Activated CD4-positive, alpha-beta T cell treated with anti-CD3 and anti-CD28 coated beads for 36 hours (primary cell): ENCODE measurements around the gene C1QB. TPM values are rescaled to one million over a fixed set of nuclear protein-coding genes. Genes with fewer than 3 reads are reported as not detected.
"Not testable (repeated sequence)": the region's sequence is repeated elsewhere in the genome, so short reads cannot be mapped to it uniquely, and the experiment has no call there.

Experiments used
- ATAC-seq: fragments of 200-7000 bp; cut with Tn5 transposase; one replicate; pipeline ENCODE4 v1.10.0; 2021; ENCODE audit warnings: mild to moderate bottlenecking, moderate library complexity
- CTCF ChIA-PET: fragments of 350-600 bp; sonication (Branson Sonifier 250); formaldehyde crosslinking; loops from one replicate; lab custom pipeline; 2021; ENCODE audit warnings: antibody characterized with exemption; lab: Charles Lee
- POLR2A ChIA-PET: fragments of 350-600 bp; sonication (Branson Sonifier 250); formaldehyde crosslinking; loops from one replicate; lab custom pipeline; 2021; ENCODE audit warnings: antibody characterized with exemption, inconsistent platforms; lab: Charles Lee
- DNase-seq: peaks from one replicate; pipeline ENCODE4 v3.0.0-alpha.2; 2020
- H3K27ac Mint-ChIP-seq: one replicate; pipeline ENCODE4 v1.8.0; 2021; ENCODE audit warnings: mixed read lengths
- H3K27me3 Mint-ChIP-seq: one replicate; pipeline ENCODE4 v1.8.0; 2021; ENCODE audit warnings: mixed read lengths
- H3K36me3 Mint-ChIP-seq: one replicate; pipeline ENCODE4 v1.8.0; 2021; ENCODE audit warnings: low read depth, mixed read lengths
- H3K4me1 Mint-ChIP-seq: one replicate; pipeline ENCODE4 v1.8.0; 2021; ENCODE audit warnings: mixed read lengths
- H3K4me3 Mint-ChIP-seq: one replicate; pipeline ENCODE4 v1.8.0; 2021; ENCODE audit warnings: mild to moderate bottlenecking, moderate library complexity, mixed read lengths
- H3K9me3 Mint-ChIP-seq: one replicate; pipeline ENCODE4 v1.8.0; 2021; ENCODE audit warnings: low read depth, mixed read lengths
- intact Hi-C, 2 experiments: fragments of 100-400 bp; cut with DNase I in 1 of 2; cut with micrococcal nuclease in 1 of 2; formaldehyde crosslinking; loops; one replicate each; pipeline versions ENCODE4 v1.14.2 to v1.15.1; 2022 to 2024; cut with DNase I, micrococcal nuclease
- total RNA-seq, 2 experiments: library from RNA; stranded (reverse); gene quantifications; one replicate each; pipeline ENCODE4 v1.2.3, GENCODE V29; 2021

Gene C1QB
- total RNA-seq, 2 experiments from 2014 or later: not detected

GRCh38 chr1:22651941-22652856 lies 837 bp upstream of the C1QB start:
- Mint-ChIP-seq H3K9me3 (no peaks in the 10 kb centered on the region), H3K27me3 (peaks cover 9% of the 10 kb centered on the region), H3K4me3 (no peak overlapping the region), H3K36me3 (no peaks in the 10 kb centered on the region), H3K27ac (no peak overlapping the region), H3K4me1 (no peaks in the 10 kb centered on the region)
- DNase-seq (no peak), ATAC-seq (no peak)
- ChIA-PET POLR2A (interaction anchor here (0.6 kb wide), 1 partner anchor 633 kb away, joined by 3 read pairs; no protein-coding TSS in a partner anchor), CTCF (interaction anchor here (0.8 kb wide), 1 partner anchor 273 kb away, joined by 3 read pairs; no protein-coding TSS in a partner anchor)
- intact Hi-C loops: no loop called here

- intact Hi-C loops: no loop called here
- ATAC-seq (no peak), DNase-seq (no peak)
- Mint-ChIP-seq H3K4me3 (no peak overlapping the region), H3K4me1 (no peaks in the 10 kb centered on the region), H3K27me3 (peaks cover 17% of the 10 kb centered on the region), H3K9me3 (no peaks in the 10 kb centered on the region), H3K36me3 (no peaks in the 10 kb centered on the region), H3K27ac (no peak overlapping the region)
- CTCF ChIA-PET: interaction anchor here (0.8 kb wide), 1 partner anchor 151 kb away, joined by 3 read pairs; no protein-coding TSS in a partner anchor
- POLR2A ChIA-PET: interaction anchor here (0.6 kb wide), 1 partner anchor 220 kb away, joined by 7 read pairs; no protein-coding TSS in a partner anchor
Observed at GRCh38 chr1:22654692-22655091, 1.7 kb downstream of the C1QB start.

- POLR2A ChIA-PET: no interaction called here
- Mint-ChIP-seq H3K27me3 (peaks cover 16% of the 10 kb centered on the region), H3K4me1 (no peaks in the 10 kb centered on the region), H3K36me3 (no peaks in the 10 kb centered on the region), H3K4me3 (no peak overlapping the region), H3K9me3 (no peaks in the 10 kb centered on the region), H3K27ac (no peak overlapping the region)
- DNase-seq: no peak
- intact Hi-C loops: no loop called here
- CTCF ChIA-PET: no interaction called here
- no peak for ATAC-seq
Observed at GRCh38 chr1:22658385-22659163, 5.5 kb downstream of the C1QB start.

- no peak for ATAC-seq
- CTCF ChIA-PET: no interaction called here
- no peaks in the 10 kb centered on the region for H3K4me1 Mint-ChIP-seq
- intact Hi-C loops: no loop called here
- H3K9me3 Mint-ChIP-seq: no peaks in the 10 kb centered on the region
- H3K27me3 Mint-ChIP-seq: peaks cover 15% of the 10 kb centered on the region
- no peak overlapping the region for H3K27ac Mint-ChIP-seq
- no peak for DNase-seq
- POLR2A ChIA-PET: no interaction called here
- H3K36me3 Mint-ChIP-seq: no peaks in the 10 kb centered on the region
- no peak overlapping the region for H3K4me3 Mint-ChIP-seq
Observed at GRCh38 chr1:22660716-22661241, 7.7 kb downstream of the C1QB start.

- peaks cover 11% of the 10 kb centered on the region for H3K27me3 Mint-ChIP-seq
- H3K4me3 Mint-ChIP-seq: no peak overlapping the region
- no peak overlapping the region for H3K27ac Mint-ChIP-seq
- intact Hi-C loops: no loop called here
- ChIA-PET POLR2A (no interaction called here), CTCF (no interaction called here)
- no peaks in the 10 kb centered on the region for H3K36me3 Mint-ChIP-seq
- no peaks in the 10 kb centered on the region for H3K4me1 Mint-ChIP-seq
- no peaks in the 10 kb centered on the region for H3K9me3 Mint-ChIP-seq
- DNase-seq: no peak
- ATAC-seq: no peak
Observed at GRCh38 chr1:22661880-22662279, 8.8 kb downstream of the C1QB start.

GRCh38 chr1:22662318-22662717 lies 9.3 kb downstream of the C1QB start:
- no peak overlapping the region for H3K27ac Mint-ChIP-seq
- H3K9me3 Mint-ChIP-seq: no peaks in the 10 kb centered on the region
- intact Hi-C loops: no loop called here
- no peak overlapping the region for H3K4me3 Mint-ChIP-seq
- ChIA-PET POLR2A (no interaction called here), CTCF (interaction anchor here (1.3 kb wide), 1 partner anchor 10 kb away, joined by 5 read pairs; no protein-coding TSS in a partner anchor)
- ATAC-seq (peak; percentile 65), DNase-seq (no peak)
- H3K36me3 Mint-ChIP-seq: no peaks in the 10 kb centered on the region
- no peaks in the 10 kb centered on the region for H3K4me1 Mint-ChIP-seq
- H3K27me3 Mint-ChIP-seq: peaks cover 9% of the 10 kb centered on the region

GRCh38 chr1:22662986-22663408 lies 10.0 kb downstream of the C1QB start:
- H3K36me3 Mint-ChIP-seq: no peaks in the 10 kb centered on the region
- H3K4me3 Mint-ChIP-seq: no peak overlapping the region
- DNase-seq (no peak), ATAC-seq (no peak)
- intact Hi-C loops: no loop called here
- no peak overlapping the region for H3K27ac Mint-ChIP-seq
- no peaks in the 10 kb centered on the region for H3K9me3 Mint-ChIP-seq
- ChIA-PET POLR2A (no interaction called here), CTCF (interaction anchor here (0.7 to 1.3 kb wide), 2 partner anchors 9 to 18 kb away, joined by 3 to 5 read pairs; no protein-coding TSS in a partner anchor)
- no peaks in the 10 kb centered on the region for H3K4me1 Mint-ChIP-seq
- peaks cover 10% of the 10 kb centered on the region for H3K27me3 Mint-ChIP-seq

GRCh38 chr1:22665752-22666151 lies 12.7 kb downstream of the C1QB start:
- DNase-seq: peak; percentile 16
- ATAC-seq: no peak
- Mint-ChIP-seq H3K27me3 (peaks cover 10% of the 10 kb centered on the region), H3K36me3 (no peaks in the 10 kb centered on the region), H3K4me3 (no peak overlapping the region), H3K4me1 (no peaks in the 10 kb centered on the region), H3K9me3 (no peaks in the 10 kb centered on the region), H3K27ac (no peak overlapping the region)
- intact Hi-C loops: no loop called here
- CTCF ChIA-PET: no interaction called here
- POLR2A ChIA-PET: no interaction called here

- Mint-ChIP-seq H3K27ac (no peak overlapping the region), H3K27me3 (peaks cover 13% of the 10 kb centered on the region), H3K4me3 (no peak overlapping the region), H3K9me3 (no peaks in the 10 kb centered on the region), H3K4me1 (no peaks in the 10 kb centered on the region), H3K36me3 (no peaks in the 10 kb centered on the region)
- ChIA-PET POLR2A (interaction anchor here (0.6 kb wide), 1 partner anchor 81 kb away, joined by 3 read pairs; no protein-coding TSS in a partner anchor), CTCF (interaction anchor here (0.6 to 0.7 kb wide), 2 partner anchors 192 to 266 kb away, joined by 3 read pairs; no protein-coding TSS in a partner anchor)
- no peak for DNase-seq
- intact Hi-C loops: no loop called here
- no peak for ATAC-seq
Observed at GRCh38 chr1:22666412-22666811, 13.4 kb downstream of the C1QB start.

GRCh38 chr1:22668840-22669239 lies 15.8 kb downstream of the C1QB start:
- POLR2A ChIA-PET, CTCF ChIA-PET, ATAC-seq, DNase-seq, H3K27ac Mint-ChIP-seq, intact Hi-C loops, H3K36me3 Mint-ChIP-seq, H3K4me3 Mint-ChIP-seq, H3K4me1 Mint-ChIP-seq, H3K9me3 Mint-ChIP-seq: not testable (repeated sequence)
- H3K27me3 Mint-ChIP-seq: peaks cover 29% of the 10 kb centered on the region

- no peak for ATAC-seq
- DNase-seq: no peak
- ChIA-PET CTCF (interaction anchor here (0.6 to 0.9 kb wide), 3 partner anchors 20 to 107 kb away, joined by 3 to 4 read pairs (median 3); no protein-coding TSS in a partner anchor), POLR2A (no interaction called here)
- Mint-ChIP-seq H3K36me3 (no peaks in the 10 kb centered on the region), H3K27ac (no peak overlapping the region), H3K4me3 (no peak overlapping the region), H3K4me1 (no peaks in the 10 kb centered on the region), H3K9me3 (no peaks in the 10 kb centered on the region), H3K27me3 (peaks cover 35% of the 10 kb centered on the region)
- intact Hi-C loops: no loop called here
Observed at GRCh38 chr1:22670352-22670975, 17.4 kb downstream of the C1QB start.
